K562 (cell line): ENCODE measurements around the gene SYN1. TPM values are rescaled to one million over a fixed set of nuclear protein-coding genes. Genes with fewer than 3 reads are reported as not detected.

Experiments used
- ELF1 ChIP-seq: fragments of 200-800 bp; sonication (Bioruptor generic); IDR thresholded peaks from 2 replicates; pipeline ENCODE4 v1.6.1; 2016; ENCODE audit warnings: missing genetic modification characterization, missing compliant biosample characterization
- KLF1 ChIP-seq: fragments of 450-650 bp; IDR thresholded peaks from 2 replicates; pipeline ENCODE4 v1.6.1; 2016; ENCODE audit warnings: missing genetic modification characterization, missing compliant biosample characterization
- PCBP2 ChIP-seq: fragments of 200-400 bp; formaldehyde crosslinking; IDR thresholded peaks from 2 replicates; pipeline ENCODE4 v1.6.1; 2018; ENCODE audit warnings: low read length, low read depth, mild to moderate bottlenecking, moderate library complexity; ENCODE audit not compliant: poor library complexity, severe bottlenecking
- POU5F1 ChIP-seq: fragments of 150-350 bp; IDR thresholded peaks from 2 replicates; pipeline ENCODE4 v1.6.1; 2014; ENCODE audit warnings: borderline replicate concordance, low read length, low read depth, mild to moderate bottlenecking; ENCODE audit not compliant: partially characterized antibody
- THRAP3 ChIP-seq: fragments of 450-650 bp; IDR thresholded peaks from 2 replicates; pipeline ENCODE4 v1.6.1; 2016; ENCODE audit warnings: mild to moderate bottlenecking, inconsistent platforms, borderline replicate concordance
- ZNF239 ChIP-seq: fragments of 250-450 bp; sonication (Bioruptor Pico); IDR thresholded peaks from 2 replicates; pipeline ENCODE4 v1.4.0; 2020; ENCODE audit warnings: mild to moderate bottlenecking
- ZNF445 ChIP-seq: fragments of 250-450 bp; sonication (Bioruptor Pico); IDR thresholded peaks from 2 replicates; pipeline ENCODE4 v1.4.0; 2020; ENCODE audit warnings: low read depth, mild to moderate bottlenecking, moderate library complexity
- ZNF780A ChIP-seq: fragments of 250-450 bp; sonication (Bioruptor Pico); IDR thresholded peaks from 2 replicates; pipeline ENCODE4 v1.5.0; 2021; ENCODE audit warnings: mild to moderate bottlenecking
- polyA plus RNA-seq, 8 experiments: library from polyadenylated mRNA; depleted of rRNA in 4 of 8; stranded (reverse) in 5 of 8; unstranded in 3 of 8; fragments of >200 nt; fragmentation: Nextera tagmentation in 2 of 8; fragmentation: Illumina TruSeq in 1 of 8; extraction: Ambion mirVana in 2 of 8; extraction: Trizol in 1 of 8; gene quantifications; 2 replicates each; pipeline versions ENCODE4 v1.2.1 to v1.2.3, GENCODE V29; 2011 to 2014; ENCODE audit warnings: inconsistent platforms in 1 of 8, missing spikeins in 1 of 8
- total RNA-seq, 7 experiments: library from RNA; depleted of rRNA in 6 of 7; stranded (reverse); fragments of >200 nt in 6 of 7; fragmentation: Illumina TruSeq in 2 of 7; extraction: Trizol in 2 of 7; gene quantifications; 2 replicates each; pipeline versions ENCODE4 v1.2.1 to v1.2.3, GENCODE V29; 2011 to 2021; ENCODE audit warnings: low replicate concordance in 1 of 7
- TF ChIP-seq, protein P1 (sequence below): sonication (generic); formaldehyde crosslinking; IDR thresholded peaks from 2 replicates; pipeline ENCODE4 v1.8.0; 2022; ENCODE audit warnings: mild to moderate bottlenecking, missing genetic modification reagents
- TF ChIP-seq, protein P2 (sequence below): IDR thresholded peaks from 3 replicates; pipeline ENCODE4 v1.6.1; 2011; ENCODE audit warnings: borderline replicate concordance, mild to moderate bottlenecking; ENCODE audit not compliant: insufficient read length, insufficient read depth
- TF ChIP-seq, protein P3 (sequence below): fragments of 250-450 bp; sonication (Bioruptor Pico); IDR thresholded peaks from 2 replicates; pipeline ENCODE4 v1.8.0; 2021; ENCODE audit warnings: moderate library complexity, mild to moderate bottlenecking, inconsistent platforms
- TF ChIP-seq, protein P4 (sequence below): fragments of 250-450 bp; sonication (Bioruptor Pico); IDR thresholded peaks from 2 replicates; pipeline ENCODE4 v1.4.0; 2020; ENCODE audit warnings: borderline replicate concordance
- TF ChIP-seq, protein P5 (sequence below): fragments of 450-650 bp; IDR thresholded peaks from 2 replicates; pipeline ENCODE4 v1.6.1; 2016; ENCODE audit warnings: low read depth, mild to moderate bottlenecking, moderate library complexity
- TF ChIP-seq, protein P6 (sequence below): fragments of 250-450 bp; sonication (Bioruptor Pico); IDR thresholded peaks from 2 replicates; pipeline ENCODE4 v1.8.0; 2021; ENCODE audit warnings: borderline replicate concordance, mild to moderate bottlenecking, moderate library complexity; ENCODE audit not compliant: poor library complexity, severe bottlenecking
- TF ChIP-seq, protein P7 (sequence below): fragments of 450-650 bp; formaldehyde crosslinking; conservative IDR thresholded peaks from 2 replicates; pipeline ENCODE4 v1.4.0; 2022; ENCODE audit warnings: mild to moderate bottlenecking, missing genetic modification characterization
- TF ChIP-seq, protein P8 (sequence below), 2 experiments: fragments of 450-650 bp in 1 of 2; sonication (generic) in 1 of 2; formaldehyde crosslinking; conservative IDR thresholded peaks; 2 replicates each; pipeline versions ENCODE4 v1.4.0 to v1.8.1; 2020 to 2022; ENCODE audit warnings: mild to moderate bottlenecking in 1 of 2, missing genetic modification reagents in 1 of 2

The SYN1 gene
- total and polyA plus RNA-seq, 9 of the 15 experiments (the other 6 are each of a cell fraction or from before 2014, with no cell fraction given), result 0.01 to 0.28 (median 0.18) TPM; not detected in 2

DNA sequence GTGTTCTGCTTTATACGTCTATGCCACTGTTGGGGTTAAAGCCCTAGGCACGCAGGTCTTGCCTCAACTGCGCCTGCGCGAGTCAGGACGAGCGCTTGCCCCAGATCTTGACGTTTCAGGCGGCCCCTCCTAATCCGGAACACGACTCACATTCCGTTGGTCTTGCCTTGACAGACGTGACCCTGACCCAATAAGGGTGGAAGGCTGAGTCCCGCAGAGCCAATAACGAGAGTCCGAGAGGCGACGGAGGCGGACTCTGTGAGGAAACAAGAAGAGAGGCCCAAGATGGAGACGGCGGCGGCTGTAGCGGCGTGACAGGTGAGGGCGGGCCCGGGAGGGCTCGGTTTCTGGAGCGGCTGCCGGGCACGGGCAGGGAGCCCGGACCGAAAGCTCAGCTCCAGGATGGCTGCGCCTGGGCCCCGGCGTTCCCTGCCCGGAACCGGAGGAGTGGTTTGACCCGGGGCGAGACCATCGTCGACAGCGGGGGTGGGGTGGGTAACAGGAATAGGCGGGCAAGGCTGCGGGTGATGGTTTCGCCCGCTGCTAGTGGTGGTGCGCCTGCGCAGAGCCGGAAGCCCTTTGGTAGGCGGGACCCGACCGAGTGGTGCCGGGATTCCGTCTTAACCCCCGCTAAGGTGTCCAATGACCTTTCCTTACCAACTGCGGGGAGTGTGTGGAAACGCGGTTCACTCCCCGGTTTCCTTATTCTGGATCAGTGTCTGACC lies 58.6 kb downstream of the SYN1 start, which contains the start of gene ARAF (continued):
- TF ChIP-seq, protein P1, sequence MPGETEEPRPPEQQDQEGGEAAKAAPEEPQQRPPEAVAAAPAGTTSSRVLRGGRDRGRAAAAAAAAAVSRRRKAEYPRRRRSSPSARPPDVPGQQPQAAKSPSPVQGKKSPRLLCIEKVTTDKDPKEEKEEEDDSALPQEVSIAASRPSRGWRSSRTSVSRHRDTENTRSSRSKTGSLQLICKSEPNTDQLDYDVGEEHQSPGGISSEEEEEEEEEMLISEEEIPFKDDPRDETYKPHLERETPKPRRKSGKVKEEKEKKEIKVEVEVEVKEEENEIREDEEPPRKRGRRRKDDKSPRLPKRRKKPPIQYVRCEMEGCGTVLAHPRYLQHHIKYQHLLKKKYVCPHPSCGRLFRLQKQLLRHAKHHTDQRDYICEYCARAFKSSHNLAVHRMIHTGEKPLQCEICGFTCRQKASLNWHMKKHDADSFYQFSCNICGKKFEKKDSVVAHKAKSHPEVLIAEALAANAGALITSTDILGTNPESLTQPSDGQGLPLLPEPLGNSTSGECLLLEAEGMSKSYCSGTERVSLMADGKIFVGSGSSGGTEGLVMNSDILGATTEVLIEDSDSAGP (CRISPR knock-in tag), result no peak
- TF ChIP-seq, protein P2, sequence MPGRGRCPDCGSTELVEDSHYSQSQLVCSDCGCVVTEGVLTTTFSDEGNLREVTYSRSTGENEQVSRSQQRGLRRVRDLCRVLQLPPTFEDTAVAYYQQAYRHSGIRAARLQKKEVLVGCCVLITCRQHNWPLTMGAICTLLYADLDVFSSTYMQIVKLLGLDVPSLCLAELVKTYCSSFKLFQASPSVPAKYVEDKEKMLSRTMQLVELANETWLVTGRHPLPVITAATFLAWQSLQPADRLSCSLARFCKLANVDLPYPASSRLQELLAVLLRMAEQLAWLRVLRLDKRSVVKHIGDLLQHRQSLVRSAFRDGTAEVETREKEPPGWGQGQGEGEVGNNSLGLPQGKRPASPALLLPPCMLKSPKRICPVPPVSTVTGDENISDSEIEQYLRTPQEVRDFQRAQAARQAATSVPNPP, result no peak
- TF ChIP-seq, protein P3, sequence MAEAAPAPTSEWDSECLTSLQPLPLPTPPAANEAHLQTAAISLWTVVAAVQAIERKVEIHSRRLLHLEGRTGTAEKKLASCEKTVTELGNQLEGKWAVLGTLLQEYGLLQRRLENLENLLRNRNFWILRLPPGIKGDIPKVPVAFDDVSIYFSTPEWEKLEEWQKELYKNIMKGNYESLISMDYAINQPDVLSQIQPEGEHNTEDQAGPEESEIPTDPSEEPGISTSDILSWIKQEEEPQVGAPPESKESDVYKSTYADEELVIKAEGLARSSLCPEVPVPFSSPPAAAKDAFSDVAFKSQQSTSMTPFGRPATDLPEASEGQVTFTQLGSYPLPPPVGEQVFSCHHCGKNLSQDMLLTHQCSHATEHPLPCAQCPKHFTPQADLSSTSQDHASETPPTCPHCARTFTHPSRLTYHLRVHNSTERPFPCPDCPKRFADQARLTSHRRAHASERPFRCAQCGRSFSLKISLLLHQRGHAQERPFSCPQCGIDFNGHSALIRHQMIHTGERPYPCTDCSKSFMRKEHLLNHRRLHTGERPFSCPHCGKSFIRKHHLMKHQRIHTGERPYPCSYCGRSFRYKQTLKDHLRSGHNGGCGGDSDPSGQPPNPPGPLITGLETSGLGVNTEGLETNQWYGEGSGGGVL (CRISPR knock-in tag), result no peak
- TF ChIP-seq ZNF239 (no peak), KLF1 (tag) (no peak), PCBP2 (no peak), THRAP3 (no peak), ZNF780A (CRISPR knock-in tag) (no peak), ELF1 (peak; percentile 86), POU5F1 (no peak), ZNF445 (CRISPR knock-in tag) (no peak)
- TF ChIP-seq, protein P4, sequence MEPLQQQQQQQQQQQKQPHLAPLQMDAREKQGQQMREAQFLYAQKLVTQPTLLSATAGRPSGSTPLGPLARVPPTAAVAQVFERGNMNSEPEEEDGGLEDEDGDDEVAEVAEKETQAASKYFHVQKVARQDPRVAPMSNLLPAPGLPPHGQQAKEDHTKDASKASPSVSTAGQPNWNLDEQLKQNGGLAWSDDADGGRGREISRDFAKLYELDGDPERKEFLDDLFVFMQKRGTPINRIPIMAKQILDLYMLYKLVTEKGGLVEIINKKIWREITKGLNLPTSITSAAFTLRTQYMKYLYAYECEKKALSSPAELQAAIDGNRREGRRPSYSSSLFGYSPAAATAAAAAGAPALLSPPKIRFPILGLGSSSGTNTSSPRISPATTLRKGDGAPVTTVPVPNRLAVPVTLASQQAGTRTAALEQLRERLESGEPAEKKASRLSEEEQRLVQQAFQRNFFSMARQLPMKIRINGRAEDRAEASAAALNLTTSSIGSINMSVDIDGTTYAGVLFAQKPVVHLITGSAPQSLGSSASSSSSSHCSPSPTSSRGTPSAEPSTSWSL (CRISPR knock-in tag), result no peak
- TF ChIP-seq, protein P5, sequence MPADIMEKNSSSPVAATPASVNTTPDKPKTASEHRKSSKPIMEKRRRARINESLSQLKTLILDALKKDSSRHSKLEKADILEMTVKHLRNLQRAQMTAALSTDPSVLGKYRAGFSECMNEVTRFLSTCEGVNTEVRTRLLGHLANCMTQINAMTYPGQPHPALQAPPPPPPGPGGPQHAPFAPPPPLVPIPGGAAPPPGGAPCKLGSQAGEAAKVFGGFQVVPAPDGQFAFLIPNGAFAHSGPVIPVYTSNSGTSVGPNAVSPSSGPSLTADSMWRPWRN, result no peak
- TF ChIP-seq, protein P6, sequence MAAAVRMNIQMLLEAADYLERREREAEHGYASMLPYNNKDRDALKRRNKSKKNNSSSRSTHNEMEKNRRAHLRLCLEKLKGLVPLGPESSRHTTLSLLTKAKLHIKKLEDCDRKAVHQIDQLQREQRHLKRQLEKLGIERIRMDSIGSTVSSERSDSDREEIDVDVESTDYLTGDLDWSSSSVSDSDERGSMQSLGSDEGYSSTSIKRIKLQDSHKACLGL (CRISPR knock-in tag), result no peak
- TF ChIP-seq, protein P7, sequence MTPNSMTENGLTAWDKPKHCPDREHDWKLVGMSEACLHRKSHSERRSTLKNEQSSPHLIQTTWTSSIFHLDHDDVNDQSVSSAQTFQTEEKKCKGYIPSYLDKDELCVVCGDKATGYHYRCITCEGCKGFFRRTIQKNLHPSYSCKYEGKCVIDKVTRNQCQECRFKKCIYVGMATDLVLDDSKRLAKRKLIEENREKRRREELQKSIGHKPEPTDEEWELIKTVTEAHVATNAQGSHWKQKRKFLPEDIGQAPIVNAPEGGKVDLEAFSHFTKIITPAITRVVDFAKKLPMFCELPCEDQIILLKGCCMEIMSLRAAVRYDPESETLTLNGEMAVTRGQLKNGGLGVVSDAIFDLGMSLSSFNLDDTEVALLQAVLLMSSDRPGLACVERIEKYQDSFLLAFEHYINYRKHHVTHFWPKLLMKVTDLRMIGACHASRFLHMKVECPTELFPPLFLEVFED (CRISPR knock-in tag), result no peak
- TF ChIP-seq, protein P8, sequence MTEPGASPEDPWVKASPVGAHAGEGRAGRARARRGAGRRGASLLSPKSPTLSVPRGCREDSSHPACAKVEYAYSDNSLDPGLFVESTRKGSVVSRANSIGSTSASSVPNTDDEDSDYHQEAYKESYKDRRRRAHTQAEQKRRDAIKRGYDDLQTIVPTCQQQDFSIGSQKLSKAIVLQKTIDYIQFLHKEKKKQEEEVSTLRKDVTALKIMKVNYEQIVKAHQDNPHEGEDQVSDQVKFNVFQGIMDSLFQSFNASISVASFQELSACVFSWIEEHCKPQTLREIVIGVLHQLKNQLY (CRISPR knock-in tag; conservative IDR thresholded peaks at IDR 0.05), result no peak
